ENCODE results near the gene LTK. TPM values are rescaled to one million over a fixed set of nuclear protein-coding genes. Genes with fewer than 3 reads are reported as not detected.

LTK gene
- total and polyA plus RNA-seq, 2 of the 4 experiments (the other 2 are of a cell fraction) = 0.18 to 0.62 TPM

GRCh38 chr15:41474941-41475340 lies 38.7 kb downstream of the LTK start:
- Histone ChIP-seq H2AFZ (replicated peaks; ENCODE audit: low read length, poor library complexity) (no peak overlapping the region), H3K4me2 (ENCODE audit: low read depth, low read length) (no peak overlapping the region), H3K4me3 (ENCODE audit: insufficient read depth, low read depth, low read length) (no peak overlapping the region), H2BK5ac (ENCODE audit: low read depth, low read length, poor library complexity, severe bottlenecking) (no peak overlapping the region), H3K4ac (ENCODE audit: low read depth, low read length) (no peak overlapping the region), H3K14ac (replicated peaks; ENCODE audit: low read depth, low read length) (no peak overlapping the region), H3K4me1 (ENCODE audit: control insufficient read depth, insufficient read depth, low read length) (peaks cover 2% of the 10 kb centered on the region), H3K9me1 (ENCODE audit: insufficient read depth, low read length) (peaks cover 15% of the 10 kb centered on the region), H3K9ac (ENCODE audit: low read depth, low read length) (no peak overlapping the region), H3K56ac (ENCODE audit: extremely low read depth, insufficient read depth, low read length) (no peak overlapping the region), H3K79me1 (ENCODE audit: low read depth in 1 of 2, low read length in 2 of 2) (peaks cover 8 to 20% of the 10 kb centered on the region in 2 experiments; a peak in 2 of 4 replicates), H4K8ac (ENCODE audit: low read depth in 2 of 2, low read length in 2 of 2) (no peak overlapping the region), H3K23ac (ENCODE audit: low read depth, low read length) (no peak overlapping the region), H4K20me1 (ENCODE audit: insufficient read depth, low read length) (no peaks in the 10 kb centered on the region), H3K18ac (ENCODE audit: low read depth, low read length) (no peak overlapping the region), H2BK120ac (ENCODE audit: low read depth, low read length) (no peak overlapping the region), H3K27me3 (ENCODE audit: control insufficient read depth, insufficient read depth, low read length) (no peaks in the 10 kb centered on the region), H2BK20ac (ENCODE audit: low read depth, low read length) (no peak overlapping the region), H3K36me3 (ENCODE audit: control insufficient read depth, insufficient read depth, low read length) (peaks cover 54% of the 10 kb centered on the region), H2AK5ac (ENCODE audit: low read depth, low read length) (no peak overlapping the region), H3K9me3 (ENCODE audit: control insufficient read depth, insufficient read depth, low read length) (no peaks in the 10 kb centered on the region), H4K91ac (ENCODE audit: insufficient read depth, low read depth, low read length) (no peak overlapping the region), H3K27ac (ENCODE audit: insufficient read depth, low read length) (no peak overlapping the region), H2BK15ac (ENCODE audit: low read depth, low read length) (no peak overlapping the region), H4K5ac (ENCODE audit: low read depth, low read length) (no peak overlapping the region), H2AK9ac (replicated peaks; ENCODE audit: low read depth, low read length, poor library complexity) (no peak overlapping the region)
- 83% methylated on average over 1 of the region's 2 CpGs; no CpG with 5 or more reads in 1 of the 2 experiments for WGBS, 2 experiments (ENCODE audit: extremely low coverage in 2 of 2, insufficient read length in 1 of 2)
- ChIA-PET POLR2A (ENCODE audit: unreplicated experiment) (no interaction called here), CTCF (no interaction called here)
- TF ChIP-seq RFX5 (IDR thresholded peaks at IDR 0.05; ENCODE audit: low read depth, low read length) = no peak
- no peak for TF ChIP-seq MAFK (IDR thresholded peaks at IDR 0.05; ENCODE audit: low read depth, low read length)
- no peak for TF ChIP-seq BHLHE40 (IDR thresholded peaks at IDR 0.05; ENCODE audit: low read depth, low read length)
- TF ChIP-seq RCOR1 (IDR thresholded peaks at IDR 0.05; ENCODE audit: insufficient replicate concordance, low read length) = no peak
- TF ChIP-seq CEBPB (IDR thresholded peaks at IDR 0.05; ENCODE audit: low read depth, low read length) = no peak
- TF ChIP-seq USF2 (IDR thresholded peaks at IDR 0.05; ENCODE audit: low read depth, low read length) = no peak
- TF ChIP-seq CHD1 (IDR thresholded peaks at IDR 0.05; ENCODE audit: low read depth, low read length) = no peak
- no peak for TF ChIP-seq ELK1 (IDR thresholded peaks at IDR 0.05; ENCODE audit: borderline replicate concordance, low read depth, low read length)
- ATAC-seq (ENCODE audit: low read depth) (no peak), DNase-seq (no peak)
- BruUV-seq (replicated peaks) = no TSS peak
- dilution Hi-C loops (cut with HindIII; ENCODE audit: low sequenced_read_pairs, unreplicated experiment) = no loop called here
- intact Hi-C loops (cut with micrococcal nuclease) = no loop called here
- in situ Hi-C loops (cut with MboI; ENCODE audit: low sequenced_read_pairs) = no loop called here

Measured in IMR-90 (cell line).